Muscle of leg (tissue), 11 donors: Measurements from ENCODE around the gene DOCK7. TPM values are rescaled to one million over a fixed set of nuclear protein-coding genes. Genes with fewer than 3 reads are reported as not detected.

ENCODE experiments used
- DNase-seq: peaks from one replicate; pipeline ENCODE4 v3.0.0; 2013
- H3K27ac ChIP-seq: one replicate; pipeline ENCODE4 v1.5.1; 2013; ENCODE audit warnings: mild to moderate bottlenecking, low read length, control low read depth
- H3K27me3 ChIP-seq: one replicate; pipeline ENCODE4 v1.6.1; 2013; ENCODE audit warnings: low read length; ENCODE audit not compliant: control insufficient read depth, insufficient read depth
- H3K36me3 ChIP-seq: one replicate; pipeline ENCODE4 v1.6.1; 2013; ENCODE audit warnings: low read length; ENCODE audit not compliant: control insufficient read depth, insufficient read depth
- H3K4me1 ChIP-seq: one replicate; pipeline ENCODE4 v1.6.1; 2013; ENCODE audit warnings: low read length; ENCODE audit not compliant: control insufficient read depth, insufficient read depth
- H3K4me3 ChIP-seq: one replicate; pipeline ENCODE4 v1.5.1; 2013; ENCODE audit warnings: low read length, control low read depth
- H3K9me3 ChIP-seq: replicated peaks from 2 replicates; pipeline ENCODE4 v1.6.1; 2013; ENCODE audit warnings: low read depth, low read length; ENCODE audit not compliant: control insufficient read depth
- WGBS: methylation state at CpG from one replicate; pipeline ENCODE4 v1.1.5; 2013; ENCODE audit warnings: missing lambda C conversion rate; ENCODE audit not compliant: insufficient coverage; 5-methylcytosine and 5-hydroxymethylcytosine counted together
- polyA plus RNA-seq, 8 donors: library from polyadenylated mRNA; unstranded; fragments of 120-200 nt; gene quantifications; one replicate each; pipeline versions ENCODE4 v1.2.1 to v1.2.3, GENCODE V29; 2013; ENCODE audit warnings: inconsistent platforms in 1 of 8, low replicate concordance in 1 of 8; ENCODE audit not compliant: insufficient read length in 8 of 8, insufficient read depth in 1 of 8
- total RNA-seq: library from RNA; stranded (reverse); fragments of 120-200 nt; gene quantifications from one replicate; pipeline ENCODE4 v1.2.4, GENCODE V29; 2013

DOCK7 gene
- total and polyA plus RNA-seq, 9 donors, result 28.8 to 43.8 (median 36.1) TPM

DNA sequence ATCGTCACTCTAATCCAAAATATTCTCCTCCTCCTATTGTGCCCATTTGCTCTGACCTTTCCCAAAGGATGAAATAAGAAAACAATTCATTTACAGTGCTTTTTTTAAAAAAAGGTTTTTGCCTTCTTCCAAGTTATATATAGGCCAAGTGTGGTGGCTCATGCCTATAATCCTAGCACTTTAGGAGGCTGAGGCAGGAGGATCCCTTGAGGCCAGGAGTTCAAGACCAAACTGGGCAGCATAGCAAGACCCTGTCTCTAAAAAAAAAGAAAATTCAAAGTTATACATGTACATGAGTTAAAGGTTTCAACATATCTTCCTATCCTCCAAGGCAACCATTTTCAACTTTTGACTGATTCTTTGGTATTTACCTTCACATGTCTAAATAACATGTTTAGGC is 261.4 kb downstream of the DOCK7 start:
- H3K36me3 ChIP-seq, result no peaks in the 10 kb centered on the region
- no CpG with 5 or more reads among the region's 1 CpG for WGBS
- no peak overlapping the region for H3K27ac ChIP-seq
- H3K4me1 ChIP-seq, result no peaks in the 10 kb centered on the region
- no peak for DNase-seq
- no peaks in the 10 kb centered on the region for H3K9me3 ChIP-seq
- no peak overlapping the region for H3K4me3 ChIP-seq
- H3K27me3 ChIP-seq, result no peaks in the 10 kb centered on the region

DNA sequence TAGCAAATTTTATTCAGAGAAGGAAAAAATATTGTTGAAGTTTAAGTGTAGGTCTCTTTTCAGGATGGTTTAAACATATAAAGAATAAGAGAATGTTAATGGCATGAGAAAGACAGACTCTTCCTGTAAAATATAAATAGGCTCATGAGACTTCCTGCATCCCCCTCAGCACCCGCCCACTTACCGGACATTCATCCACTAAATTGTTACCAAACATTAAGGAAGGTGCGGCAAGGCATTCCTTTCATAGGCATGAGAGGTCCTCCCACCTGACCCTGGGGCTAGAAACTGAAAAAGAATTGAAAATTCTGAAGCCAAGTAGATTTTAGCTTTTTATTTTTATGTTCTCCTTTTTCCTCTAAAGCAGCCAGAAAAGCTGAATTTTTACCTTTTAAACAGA is 261.9 kb downstream of the DOCK7 start:
- H3K27ac ChIP-seq, result no peak overlapping the region
- no peaks in the 10 kb centered on the region for H3K27me3 ChIP-seq
- H3K36me3 ChIP-seq, result no peaks in the 10 kb centered on the region
- no peak for DNase-seq
- no peaks in the 10 kb centered on the region for H3K4me1 ChIP-seq
- H3K9me3 ChIP-seq, result no peaks in the 10 kb centered on the region
- WGBS, result no CpG with 5 or more reads among the region's 3 CpGs
- no peak overlapping the region for H3K4me3 ChIP-seq

DNA sequence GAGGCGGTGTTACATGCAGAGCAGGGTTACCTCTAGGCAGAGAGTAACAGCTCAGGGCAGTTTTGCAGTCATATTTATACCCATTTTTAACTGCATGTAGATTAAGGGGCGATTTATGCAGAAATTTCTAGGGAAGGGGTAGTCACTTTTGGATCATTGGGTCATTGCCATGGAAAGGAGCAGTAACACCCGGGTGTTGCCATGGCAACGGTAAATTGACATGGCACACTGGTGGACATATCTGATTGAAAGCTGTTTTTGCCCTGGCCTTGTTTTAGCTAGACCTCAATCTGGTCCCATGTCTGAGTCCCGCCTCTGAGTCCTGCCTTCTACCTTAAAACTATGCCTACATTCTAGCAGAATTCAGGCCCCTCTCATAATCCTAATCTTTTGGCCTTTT is 263.1 kb downstream of the DOCK7 start:
- WGBS, result 68% methylated on average over 3 of the region's 5 CpGs
- no peak overlapping the region for H3K4me3 ChIP-seq
- H3K36me3 ChIP-seq, result no peaks in the 10 kb centered on the region
- H3K27me3 ChIP-seq, result no peaks in the 10 kb centered on the region
- no peak overlapping the region for H3K27ac ChIP-seq
- no peaks in the 10 kb centered on the region for H3K9me3 ChIP-seq
- no peaks in the 10 kb centered on the region for H3K4me1 ChIP-seq
- DNase-seq, result no peak

DNA sequence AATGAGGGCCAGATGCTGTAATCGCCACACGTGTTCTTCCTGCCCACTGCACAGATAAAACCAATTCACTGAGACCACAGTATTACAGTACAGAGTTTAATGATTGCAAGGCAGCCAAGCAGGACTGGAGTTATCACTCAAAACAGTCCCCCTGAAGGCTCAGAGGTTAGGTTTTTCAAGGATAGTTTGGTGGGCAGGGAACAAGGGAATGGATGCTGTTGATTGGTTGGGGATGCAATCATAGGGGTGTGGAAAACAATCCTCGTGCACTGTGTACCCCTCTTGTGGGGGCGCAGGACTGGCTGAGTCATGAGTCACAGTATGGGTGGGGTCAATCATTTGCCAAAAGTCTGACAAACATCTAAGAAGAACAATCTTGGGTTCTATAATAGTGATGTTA is 263.8 kb downstream of the DOCK7 start:
- no peak overlapping the region for H3K4me3 ChIP-seq
- no peak overlapping the region for H3K27ac ChIP-seq
- no peaks in the 10 kb centered on the region for H3K9me3 ChIP-seq
- DNase-seq, result no peak
- no peaks in the 10 kb centered on the region for H3K27me3 ChIP-seq
- no peaks in the 10 kb centered on the region for H3K36me3 ChIP-seq
- WGBS, result 100% methylated on average over 1 of the region's 4 CpGs
- H3K4me1 ChIP-seq, result no peaks in the 10 kb centered on the region

DNA sequence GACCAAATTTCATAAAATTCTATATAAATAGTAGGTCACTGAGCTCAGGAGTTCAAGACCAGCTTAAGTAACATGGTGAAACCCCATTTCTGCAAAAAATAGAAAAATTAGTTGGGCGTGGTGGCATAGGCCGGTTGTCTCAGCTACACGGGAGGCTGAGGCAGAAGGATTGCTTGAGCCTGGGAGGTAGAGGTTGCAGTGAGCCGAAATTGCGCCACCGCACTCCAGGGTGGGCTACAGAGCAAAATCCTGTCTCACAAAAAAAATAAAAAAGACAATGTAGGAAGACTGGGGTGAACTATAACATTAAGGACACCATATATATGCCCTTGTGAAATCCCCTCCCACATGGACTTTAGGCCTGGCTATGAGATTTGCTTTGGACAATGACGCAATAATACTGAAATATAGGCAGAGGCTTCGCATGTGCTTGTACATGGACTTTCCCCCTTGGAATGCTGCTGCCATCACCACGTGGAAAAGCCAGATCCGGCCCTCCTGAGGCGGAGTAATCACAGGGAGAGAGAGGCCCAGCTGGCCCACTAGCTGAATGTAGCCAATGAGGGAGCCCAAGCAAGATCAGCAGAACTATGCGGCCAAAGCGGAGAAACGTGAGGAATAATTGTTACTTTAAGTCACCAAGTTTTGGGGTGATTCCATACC is 264.5 kb downstream of the DOCK7 start:
- no peak overlapping the region for H3K27ac ChIP-seq
- DNase-seq, result no peak
- H3K27me3 ChIP-seq, result no peaks in the 10 kb centered on the region
- no peak overlapping the region for H3K4me3 ChIP-seq
- H3K9me3 ChIP-seq, result no peaks in the 10 kb centered on the region
- H3K36me3 ChIP-seq, result no peaks in the 10 kb centered on the region
- 85% methylated on average over 8 of the region's 14 CpGs for WGBS
- no peaks in the 10 kb centered on the region for H3K4me1 ChIP-seq

DNA sequence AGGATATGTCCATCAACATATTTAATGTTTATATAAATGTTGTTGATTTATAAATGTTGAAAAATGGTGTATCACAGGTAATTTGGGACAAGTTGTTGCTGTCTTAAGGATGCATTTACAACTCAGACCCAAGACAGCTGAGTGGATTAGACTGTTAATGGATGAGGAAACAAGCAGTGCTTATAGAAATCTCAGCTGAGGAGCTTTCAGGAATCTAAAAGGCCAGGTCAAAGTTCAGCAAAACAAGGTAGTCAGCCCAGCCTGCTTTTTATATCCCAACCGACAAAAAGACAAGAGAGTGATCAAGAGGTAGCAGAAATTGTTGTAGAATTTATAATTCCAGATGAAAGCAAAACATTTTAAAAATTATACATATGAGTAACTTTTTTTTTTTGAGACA is 268.0 kb downstream of the DOCK7 start:
- Histone ChIP-seq H3K9me3 (no peaks in the 10 kb centered on the region), H3K36me3 (no peaks in the 10 kb centered on the region), H3K27ac (no peak overlapping the region), H3K27me3 (no peaks in the 10 kb centered on the region), H3K4me3 (no peak overlapping the region), H3K4me1 (no peaks in the 10 kb centered on the region)
- no CpG with 5 or more reads among the region's 1 CpG for WGBS
- DNase-seq, result no peak

DNA sequence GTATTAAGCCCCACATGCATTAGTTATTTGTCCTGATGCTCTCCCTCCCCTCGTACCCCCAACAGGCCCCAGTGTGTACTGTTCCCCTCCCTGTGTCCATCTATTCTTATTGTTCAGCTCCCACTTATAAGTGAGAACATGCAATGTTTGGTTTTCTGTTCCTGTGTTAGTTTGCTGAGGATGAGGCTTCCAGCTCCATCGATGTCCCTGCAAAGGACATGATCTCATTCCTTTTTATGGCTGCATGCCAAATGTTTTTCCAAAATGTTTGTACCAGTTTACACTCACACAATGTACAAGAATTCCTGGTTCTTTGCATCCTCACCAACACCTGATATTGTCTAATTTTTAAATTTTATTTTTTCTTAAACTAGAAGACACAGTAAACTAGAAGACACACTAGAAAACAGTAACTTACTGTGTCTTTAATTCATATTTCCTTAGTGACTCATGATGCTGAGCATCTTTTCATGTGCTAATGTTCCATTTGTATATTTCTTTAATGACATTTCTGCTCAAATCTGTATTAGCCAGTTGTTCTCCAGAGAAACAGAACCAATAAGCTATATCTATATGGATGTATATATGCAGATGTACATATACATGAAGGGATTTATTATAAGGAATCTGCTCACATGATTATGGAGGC is 270.7 kb downstream of the DOCK7 start:
- no peaks in the 10 kb centered on the region for H3K27me3 ChIP-seq
- no peak overlapping the region for H3K27ac ChIP-seq
- H3K4me3 ChIP-seq, result no peak overlapping the region
- H3K36me3 ChIP-seq, result no peaks in the 10 kb centered on the region
- H3K9me3 ChIP-seq, result no peaks in the 10 kb centered on the region
- no peak for DNase-seq
- H3K4me1 ChIP-seq, result no peaks in the 10 kb centered on the region
- no CpG with 5 or more reads among the region's 2 CpGs for WGBS

DNA sequence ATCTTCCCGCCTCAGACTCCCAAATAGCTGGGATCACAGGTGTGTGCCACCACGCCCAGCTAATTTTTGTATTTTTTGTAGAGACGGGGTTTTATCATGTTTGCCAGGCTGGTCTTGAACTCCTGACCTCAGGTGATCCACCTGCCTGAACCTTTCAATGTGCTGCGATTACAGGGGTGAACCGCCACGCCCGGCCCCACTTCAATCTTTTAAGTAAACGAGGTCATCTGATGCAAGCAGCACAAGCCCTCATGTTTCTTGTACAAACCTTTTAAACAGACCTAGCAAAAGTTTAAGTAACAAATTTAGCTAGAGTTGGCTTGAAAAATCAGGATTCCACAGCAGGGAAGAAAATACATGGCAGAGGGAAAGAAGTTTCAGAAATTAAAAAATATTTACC is 272.5 kb downstream of the DOCK7 start:
- Histone ChIP-seq H3K4me3 (no peak overlapping the region), H3K9me3 (no peaks in the 10 kb centered on the region), H3K27ac (no peak overlapping the region), H3K36me3 (no peaks in the 10 kb centered on the region), H3K4me1 (no peaks in the 10 kb centered on the region), H3K27me3 (no peaks in the 10 kb centered on the region)
- no peak for DNase-seq
- WGBS, result 100% methylated on average over 1 of the region's 8 CpGs

DNA sequence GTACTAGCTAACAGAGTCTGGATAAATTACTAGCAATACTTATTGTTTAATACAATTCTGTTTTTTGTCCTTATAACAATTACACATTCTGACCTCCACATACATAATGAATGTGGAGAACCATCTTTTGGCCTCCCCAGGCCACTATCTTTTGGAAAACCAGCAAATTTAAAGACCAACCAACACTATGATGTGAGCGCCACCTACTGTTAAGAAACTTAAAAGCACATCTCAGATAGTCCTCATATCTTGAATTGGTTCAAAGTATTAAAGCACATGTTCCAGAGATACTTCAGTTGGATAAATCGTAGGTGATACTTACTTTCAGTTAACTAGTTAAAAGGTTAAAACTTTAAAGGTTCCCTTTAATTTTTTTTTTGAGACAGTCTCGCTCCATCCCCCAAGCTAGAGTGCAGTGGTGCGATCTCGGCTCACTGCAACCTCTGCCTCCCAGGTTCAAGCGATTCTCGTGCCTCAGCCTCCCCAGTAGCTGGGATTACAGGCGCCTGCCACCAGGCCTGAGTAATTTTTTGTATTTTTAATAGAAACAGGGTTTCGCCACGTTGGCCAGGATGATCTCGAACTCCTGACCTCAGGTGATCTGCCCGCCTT is 280.7 kb downstream of the DOCK7 start:
- Histone ChIP-seq H3K4me3 (no peak overlapping the region), H3K9me3 (no peaks in the 10 kb centered on the region), H3K4me1 (no peaks in the 10 kb centered on the region), H3K36me3 (no peaks in the 10 kb centered on the region), H3K27ac (no peak overlapping the region), H3K27me3 (no peaks in the 10 kb centered on the region)
- WGBS, result 79% methylated on average over 10 of the region's 12 CpGs
- DNase-seq, result peak; percentile 80

DNA sequence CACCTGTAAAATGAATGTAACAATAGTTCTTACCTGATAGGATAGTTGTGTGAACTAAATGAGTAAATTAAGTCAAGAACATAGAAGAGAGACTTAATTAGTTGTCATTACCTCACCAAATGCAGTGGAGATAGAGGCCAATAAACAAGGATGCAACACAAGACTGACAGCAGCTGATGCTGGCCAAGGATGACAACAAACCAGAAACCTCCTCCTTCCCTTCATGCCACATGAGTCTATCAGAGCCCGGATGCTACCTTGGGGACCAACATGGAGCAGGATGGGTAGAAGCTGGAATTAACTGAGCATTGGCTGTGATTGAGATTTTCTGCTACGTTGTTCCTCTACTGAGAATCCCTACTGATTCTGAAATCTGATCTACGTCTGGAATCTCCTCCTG is 281.6 kb downstream of the DOCK7 start:
- no peak for DNase-seq
- Histone ChIP-seq H3K9me3 (no peaks in the 10 kb centered on the region), H3K36me3 (no peaks in the 10 kb centered on the region), H3K27ac (no peak overlapping the region), H3K4me3 (no peak overlapping the region), H3K4me1 (no peaks in the 10 kb centered on the region), H3K27me3 (no peaks in the 10 kb centered on the region)
- no CpG with 5 or more reads among the region's 3 CpGs for WGBS
